Measurements from ENCODE around the gene ITGAE.
"Not testable (repeated sequence)": the region's sequence is repeated elsewhere in the genome, so short reads cannot be mapped to it uniquely, and the experiment has no call there.

DNA sequence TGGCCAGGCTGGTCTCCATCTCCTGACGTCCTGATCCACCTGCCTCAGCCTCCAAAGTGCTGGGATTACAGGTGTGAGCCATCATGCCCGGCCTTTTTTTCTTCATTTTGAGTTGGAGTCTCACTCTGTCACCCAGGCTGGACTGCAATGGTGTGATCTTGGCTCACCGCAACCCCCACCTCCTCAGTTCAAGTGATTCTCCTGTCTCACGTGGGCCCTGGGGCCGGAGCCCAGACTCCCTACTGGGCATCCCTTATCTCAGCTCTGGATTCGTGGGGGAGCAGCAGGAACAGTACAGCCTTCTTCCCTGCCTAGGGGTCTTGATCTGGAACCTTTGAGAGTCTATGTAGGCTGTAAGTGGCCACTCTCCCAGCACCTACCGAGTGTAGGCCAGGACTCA, 7.7 kb downstream of the ITGAE start:
- not testable (repeated sequence) for TF ChIP-seq CTCF (conservative IDR thresholded peaks at IDR 0.05; ENCODE audit: low read depth, low read length); EZH2 (IDR thresholded peaks at IDR 0.05; ENCODE audit: borderline replicate concordance, low read depth, low read length, poor library complexity, severe bottlenecking)

Data from A673 (cell line).